ENCODE results near the gene SNAP47. TPM values are rescaled to one million over a fixed set of nuclear protein-coding genes. Genes with fewer than 3 reads are reported as not detected.

Gene SNAP47
- polyA plus RNA-seq, 1 donor (not counting 4 experiments of a cell fraction or from before 2014, with no cell fraction given), result 24.8 TPM

DNA sequence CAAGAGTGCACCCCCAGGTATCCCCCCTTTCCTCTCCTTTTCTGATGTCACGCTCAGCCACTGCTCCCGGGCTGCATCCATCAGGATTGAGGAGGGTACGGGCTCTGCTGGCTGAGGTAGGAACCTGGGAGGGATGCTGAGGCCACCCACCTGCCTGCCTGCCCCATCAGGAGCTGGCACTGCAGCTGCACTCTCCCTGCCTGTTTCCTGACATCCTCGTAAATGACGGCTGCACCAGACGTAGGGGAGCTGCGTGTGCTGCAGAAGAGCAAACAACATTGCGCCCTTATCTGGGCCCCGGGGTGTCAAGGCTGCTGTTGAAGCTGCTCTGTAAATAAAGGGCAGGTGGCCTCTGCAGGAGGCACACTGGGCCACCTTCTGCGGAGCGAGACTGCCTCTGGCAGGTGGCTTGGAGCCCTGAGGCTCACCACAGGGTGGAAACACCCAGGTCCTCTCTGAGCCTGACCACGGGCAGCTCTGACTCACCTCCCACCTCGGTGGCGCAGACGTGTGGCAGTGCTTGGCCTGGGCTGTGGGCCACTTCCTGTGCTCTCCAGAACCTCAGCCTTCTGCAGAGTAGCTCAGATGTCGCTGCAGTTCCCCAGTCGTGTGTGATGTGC is 30.9 kb downstream of the SNAP47 start:
- Histone ChIP-seq H3K4me3 (ENCODE audit: control insufficient read depth in 2 of 3, extremely low read depth in 1 of 3, insufficient read depth in 2 of 3, low read depth in 1 of 3, low read length in 3 of 3) (no peak overlapping the region), H4K20me1 (ENCODE audit: control insufficient read depth, extremely low read depth, insufficient read depth, low read length) (peaks cover 12% of the 10 kb centered on the region), H3K36me3 (ENCODE audit: control insufficient read depth in 2 of 2, extremely low read depth in 1 of 2, insufficient read depth in 2 of 2, low read length in 2 of 2) (peaks cover 16 to 25% of the 10 kb centered on the region in 2 experiments), H2AFZ (ENCODE audit: control insufficient read depth, low read length) (no peak overlapping the region), H3K9ac (ENCODE audit: control insufficient read depth, extremely low read depth, insufficient read depth, low read length) (no peak overlapping the region), H3K79me2 (ENCODE audit: control insufficient read depth, insufficient read depth, low read length) (peaks cover 6% of the 10 kb centered on the region), H3K27ac (ENCODE audit: control insufficient read depth, insufficient read depth, low read length) (no peak overlapping the region), H3K4me1 (ENCODE audit: control insufficient read depth, extremely low read depth, insufficient read depth, low read length) (peaks cover 24% of the 10 kb centered on the region), H3K9me3 (ENCODE audit: control insufficient read depth, low read depth, low read length) (no peaks in the 10 kb centered on the region), H3K9me1 (ENCODE audit: control insufficient read depth, extremely low read depth, insufficient read depth, low read length) (no peaks in the 10 kb centered on the region), H3K4me2 (ENCODE audit: control insufficient read depth, extremely low read depth, insufficient read depth, low read depth, low read length) (no peak overlapping the region), H3K27me3 (ENCODE audit: control insufficient read depth, extremely low read depth, insufficient read depth, low read length) (no peaks in the 10 kb centered on the region)
- dilution Hi-C loops (cut with MboI; ENCODE audit: extremely low pct_ligation_motif_present, low sequenced_read_pairs), result no loop called here
- DNase-seq (ENCODE audit: low read depth, low spot score), result no peak
- FAIRE-seq, result no peak
- TF ChIP-seq EZH2 (IDR thresholded peaks at IDR 0.05; ENCODE audit: low read length), result no peak
- TF ChIP-seq, protein P1, sequence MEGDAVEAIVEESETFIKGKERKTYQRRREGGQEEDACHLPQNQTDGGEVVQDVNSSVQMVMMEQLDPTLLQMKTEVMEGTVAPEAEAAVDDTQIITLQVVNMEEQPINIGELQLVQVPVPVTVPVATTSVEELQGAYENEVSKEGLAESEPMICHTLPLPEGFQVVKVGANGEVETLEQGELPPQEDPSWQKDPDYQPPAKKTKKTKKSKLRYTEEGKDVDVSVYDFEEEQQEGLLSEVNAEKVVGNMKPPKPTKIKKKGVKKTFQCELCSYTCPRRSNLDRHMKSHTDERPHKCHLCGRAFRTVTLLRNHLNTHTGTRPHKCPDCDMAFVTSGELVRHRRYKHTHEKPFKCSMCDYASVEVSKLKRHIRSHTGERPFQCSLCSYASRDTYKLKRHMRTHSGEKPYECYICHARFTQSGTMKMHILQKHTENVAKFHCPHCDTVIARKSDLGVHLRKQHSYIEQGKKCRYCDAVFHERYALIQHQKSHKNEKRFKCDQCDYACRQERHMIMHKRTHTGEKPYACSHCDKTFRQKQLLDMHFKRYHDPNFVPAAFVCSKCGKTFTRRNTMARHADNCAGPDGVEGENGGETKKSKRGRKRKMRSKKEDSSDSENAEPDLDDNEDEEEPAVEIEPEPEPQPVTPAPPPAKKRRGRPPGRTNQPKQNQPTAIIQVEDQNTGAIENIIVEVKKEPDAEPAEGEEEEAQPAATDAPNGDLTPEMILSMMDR (optimal IDR thresholded peaks at IDR 0.05 in 1 of 3, IDR thresholded peaks at IDR 0.05 in 1 of 3, conservative IDR thresholded peaks at IDR 0.05 in 1 of 3; ENCODE audit: extremely low read depth in 1 of 3, insufficient read depth in 2 of 3, low read length in 3 of 3), result no peak

DNA sequence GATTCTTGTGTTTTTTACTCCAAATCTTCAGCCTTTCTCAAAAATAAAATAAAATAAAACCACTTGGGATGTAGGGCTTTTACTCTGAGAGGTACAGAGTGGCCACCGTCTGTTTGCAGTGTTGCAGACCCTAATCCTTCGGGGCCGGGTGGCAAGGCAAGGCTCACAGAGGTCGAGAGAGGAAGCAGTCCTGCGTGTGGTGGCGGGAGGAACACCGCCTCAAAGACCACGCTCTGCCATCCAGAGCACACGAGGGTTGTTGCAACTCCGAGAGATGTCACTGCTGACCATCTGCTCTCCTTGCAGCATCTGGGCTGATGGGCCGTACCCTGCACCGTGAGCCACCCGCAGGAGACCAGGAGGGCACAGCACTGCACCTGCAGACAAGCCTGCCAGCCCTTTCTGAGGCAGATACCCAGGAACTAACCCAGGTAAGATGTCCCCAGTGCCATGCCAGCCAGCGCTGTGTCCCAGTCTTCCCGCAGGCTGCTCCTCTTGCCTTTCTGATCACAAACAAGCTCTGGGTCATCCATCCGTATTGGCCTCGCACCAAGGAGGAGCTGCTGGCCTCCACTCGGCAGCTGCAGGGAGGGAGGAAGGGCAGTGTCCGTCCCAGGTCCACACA is 31.5 kb downstream of the SNAP47 start:
- peaks cover 16 to 23% of the 10 kb centered on the region in 2 experiments for H3K36me3 ChIP-seq (ENCODE audit: control insufficient read depth in 2 of 2, extremely low read depth in 1 of 2, insufficient read depth in 2 of 2, low read length in 2 of 2)
- H3K4me1 ChIP-seq (ENCODE audit: control insufficient read depth, extremely low read depth, insufficient read depth, low read length), result peaks cover 24% of the 10 kb centered on the region
- FAIRE-seq (no peak), DNase-seq (ENCODE audit: low read depth, low spot score) (no peak)
- no peak for TF ChIP-seq EZH2 (IDR thresholded peaks at IDR 0.05; ENCODE audit: low read length)
- TF ChIP-seq, protein P1 (optimal IDR thresholded peaks at IDR 0.05 in 1 of 3, IDR thresholded peaks at IDR 0.05 in 1 of 3, conservative IDR thresholded peaks at IDR 0.05 in 1 of 3; ENCODE audit: extremely low read depth in 1 of 3, insufficient read depth in 2 of 3, low read length in 3 of 3), result no peak
- peaks cover 12% of the 10 kb centered on the region for H4K20me1 ChIP-seq (ENCODE audit: control insufficient read depth, extremely low read depth, insufficient read depth, low read length)
- no peak overlapping the region for H3K27ac ChIP-seq (ENCODE audit: control insufficient read depth, insufficient read depth, low read length)
- no peak overlapping the region for H3K9ac ChIP-seq (ENCODE audit: control insufficient read depth, extremely low read depth, insufficient read depth, low read length)
- no peaks in the 10 kb centered on the region for H3K27me3 ChIP-seq (ENCODE audit: control insufficient read depth, extremely low read depth, insufficient read depth, low read length)
- H3K9me3 ChIP-seq (ENCODE audit: control insufficient read depth, low read depth, low read length), result no peaks in the 10 kb centered on the region
- H3K4me2 ChIP-seq (ENCODE audit: control insufficient read depth, extremely low read depth, insufficient read depth, low read depth, low read length), result no peak overlapping the region
- peaks cover 4% of the 10 kb centered on the region for H3K79me2 ChIP-seq (ENCODE audit: control insufficient read depth, insufficient read depth, low read length)
- no peaks in the 10 kb centered on the region for H3K9me1 ChIP-seq (ENCODE audit: control insufficient read depth, extremely low read depth, insufficient read depth, low read length)
- no peak overlapping the region for H3K4me3 ChIP-seq (ENCODE audit: control insufficient read depth in 2 of 3, extremely low read depth in 1 of 3, insufficient read depth in 2 of 3, low read depth in 1 of 3, low read length in 3 of 3)
- H2AFZ ChIP-seq (ENCODE audit: control insufficient read depth, low read length), result no peak overlapping the region
- dilution Hi-C loops (cut with MboI; ENCODE audit: extremely low pct_ligation_motif_present, low sequenced_read_pairs), result no loop called here
